GM20000 (cell line): Measurements from ENCODE around the gene NPBWR2.
"Not testable (repeated sequence)": the region's sequence is repeated elsewhere in the genome, so short reads cannot be mapped to it uniquely, and the experiment has no call there.

ENCODE experiments used
- DNase-seq: peaks from one replicate; pipeline ENCODE4 v3.0.0; 2012; ENCODE audit warnings: low spot score
- TF ChIP-seq, protein P1 (sequence below): IDR thresholded peaks from 2 replicates; pipeline ENCODE4 v1.5.1; 2012; ENCODE audit warnings: mild to moderate bottlenecking, control low read depth; ENCODE audit errors: extremely low read depth, missing control alignments

The NPBWR2 gene

DNA sequence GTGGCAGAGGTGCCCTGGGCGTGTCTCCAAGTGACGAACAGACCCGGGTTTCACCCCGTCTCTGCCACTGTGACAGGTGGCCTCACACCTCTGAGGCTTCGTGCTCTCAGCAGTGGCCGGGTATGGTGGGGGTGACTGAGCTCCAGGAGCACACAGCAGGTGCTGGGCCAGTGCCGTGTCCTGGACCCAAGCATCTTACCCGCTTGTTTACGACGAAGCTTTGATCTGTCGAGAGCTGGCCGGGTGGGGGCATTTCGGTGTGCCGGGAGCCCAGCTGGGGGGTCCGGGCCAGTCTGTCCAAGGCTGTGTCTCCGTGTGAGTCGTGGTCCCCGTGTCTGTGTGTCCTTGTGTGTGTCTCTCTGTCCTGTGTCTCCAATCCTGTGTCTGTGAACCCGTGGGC, 16.0 kb downstream of the NPBWR2 start:
- TF ChIP-seq, protein P1, sequence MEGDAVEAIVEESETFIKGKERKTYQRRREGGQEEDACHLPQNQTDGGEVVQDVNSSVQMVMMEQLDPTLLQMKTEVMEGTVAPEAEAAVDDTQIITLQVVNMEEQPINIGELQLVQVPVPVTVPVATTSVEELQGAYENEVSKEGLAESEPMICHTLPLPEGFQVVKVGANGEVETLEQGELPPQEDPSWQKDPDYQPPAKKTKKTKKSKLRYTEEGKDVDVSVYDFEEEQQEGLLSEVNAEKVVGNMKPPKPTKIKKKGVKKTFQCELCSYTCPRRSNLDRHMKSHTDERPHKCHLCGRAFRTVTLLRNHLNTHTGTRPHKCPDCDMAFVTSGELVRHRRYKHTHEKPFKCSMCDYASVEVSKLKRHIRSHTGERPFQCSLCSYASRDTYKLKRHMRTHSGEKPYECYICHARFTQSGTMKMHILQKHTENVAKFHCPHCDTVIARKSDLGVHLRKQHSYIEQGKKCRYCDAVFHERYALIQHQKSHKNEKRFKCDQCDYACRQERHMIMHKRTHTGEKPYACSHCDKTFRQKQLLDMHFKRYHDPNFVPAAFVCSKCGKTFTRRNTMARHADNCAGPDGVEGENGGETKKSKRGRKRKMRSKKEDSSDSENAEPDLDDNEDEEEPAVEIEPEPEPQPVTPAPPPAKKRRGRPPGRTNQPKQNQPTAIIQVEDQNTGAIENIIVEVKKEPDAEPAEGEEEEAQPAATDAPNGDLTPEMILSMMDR: no peak
- no peak for DNase-seq

- DNase-seq: no peak
- TF ChIP-seq, protein P1: no peak
Measured at GRCh38 chr20:64090165-64090564, 17.2 kb downstream of the NPBWR2 start.

DNA sequence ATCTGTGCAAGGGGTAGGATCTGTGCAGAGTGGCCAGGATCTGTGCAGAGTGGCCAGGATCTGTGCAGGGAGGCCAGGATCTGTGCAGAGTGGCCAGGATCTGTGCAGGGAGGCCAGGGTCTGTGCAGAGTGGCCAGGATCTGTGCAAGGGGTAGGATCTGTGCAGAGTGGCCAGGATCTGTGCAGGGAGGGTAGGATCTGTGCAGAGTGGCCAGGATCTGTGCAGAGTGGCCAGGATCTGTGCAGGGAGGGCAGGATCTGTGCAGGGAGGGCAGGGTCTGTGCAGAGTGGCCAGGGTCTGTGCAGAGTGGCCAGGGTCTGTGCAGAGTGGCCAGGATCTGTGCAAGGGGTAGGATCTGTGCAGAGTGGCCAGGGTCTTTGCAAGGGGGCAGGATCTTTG, 18.8 kb downstream of the NPBWR2 start:
- not testable (repeated sequence) for DNase-seq

GRCh38 chr20:64087226-64087825, 20.0 kb downstream of the NPBWR2 start:
- DNase-seq: not testable (repeated sequence)

GRCh38 chr20:64086801-64087200, 20.6 kb downstream of the NPBWR2 start:
- TF ChIP-seq, protein P1: no peak
- DNase-seq: no peak

GRCh38 chr20:64084685-64085152, 22.6 kb downstream of the NPBWR2 start:
- DNase-seq: no peak
- TF ChIP-seq, protein P1: no peak

GRCh38 chr20:64083804-64084684, 23.3 kb downstream of the NPBWR2 start, which contains the start of gene LKAAEAR1:
LKAAEAR1 (minus strand) TSS chr20:64084398; CDS start chr20:64084219, 179 bp downstream.
- DNase-seq: no peak
- TF ChIP-seq, protein P1: no peak

DNA sequence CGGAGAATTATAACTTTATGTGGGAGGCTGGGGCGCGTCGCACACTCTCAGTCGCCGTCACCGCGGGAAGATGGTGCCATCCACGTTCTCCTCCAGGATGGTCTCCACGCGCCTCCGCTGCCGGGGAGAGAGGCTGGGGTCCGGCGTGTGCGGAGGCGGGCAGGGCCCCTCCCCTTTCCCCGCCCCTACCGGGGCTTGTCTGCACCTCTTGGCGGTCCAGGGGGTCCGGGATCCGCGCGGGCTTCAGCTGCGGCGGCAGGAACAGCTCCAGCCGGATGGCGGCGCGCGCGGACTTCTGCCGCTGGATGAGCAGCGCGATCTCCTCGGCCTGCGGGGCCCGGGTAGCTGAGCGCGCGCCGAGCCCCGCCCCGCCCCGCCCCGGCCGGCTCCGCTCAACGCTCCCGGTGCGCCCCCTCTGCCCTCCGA, 24.0 kb downstream of the NPBWR2 start:
- TF ChIP-seq, protein P1: peak; percentile 88

More for the DNA sequence above, 24.0 kb downstream of the NPBWR2 start:
- DNase-seq: peak; percentile 88
